Astrocyte (in vitro differentiated cells and primary cell): ENCODE measurements around the gene MGAT5.
A peak's percentile ranks its signal among the peaks of the same experiment; 100 is the strongest.

Experiments used
- CTCF ChIP-seq: IDR thresholded peaks from 2 replicates; pipeline ENCODE4 v1.5.1; 2011; ENCODE audit warnings: low read depth, mild to moderate bottlenecking, inconsistent platforms, low read length, moderate library complexity; ENCODE audit not compliant: insufficient read depth
- EZH2 ChIP-seq: IDR thresholded peaks from 2 replicates; pipeline ENCODE4 v1.6.1; 2012; ENCODE audit warnings: mild to moderate bottlenecking, low read length, inconsistent platforms; ENCODE audit not compliant: insufficient read depth

- no peak for TF ChIP-seq EZH2
- TF ChIP-seq CTCF, result peak; percentile 36
These were observed 122.1 kb downstream of the MGAT5 start for GRCh38 chr2:134375935-134376334.
